ENCODE measurements around the gene SETDB1. TPM values are rescaled to one million over a fixed set of nuclear protein-coding genes. Genes with fewer than 3 reads are reported as not detected.

SETDB1 gene
- total and polyA plus RNA-seq, 2 of the 8 experiments (the other 6 are each of a cell fraction or from before 2014, with no cell fraction given), result 27.5 to 48.8 TPM

DNA sequence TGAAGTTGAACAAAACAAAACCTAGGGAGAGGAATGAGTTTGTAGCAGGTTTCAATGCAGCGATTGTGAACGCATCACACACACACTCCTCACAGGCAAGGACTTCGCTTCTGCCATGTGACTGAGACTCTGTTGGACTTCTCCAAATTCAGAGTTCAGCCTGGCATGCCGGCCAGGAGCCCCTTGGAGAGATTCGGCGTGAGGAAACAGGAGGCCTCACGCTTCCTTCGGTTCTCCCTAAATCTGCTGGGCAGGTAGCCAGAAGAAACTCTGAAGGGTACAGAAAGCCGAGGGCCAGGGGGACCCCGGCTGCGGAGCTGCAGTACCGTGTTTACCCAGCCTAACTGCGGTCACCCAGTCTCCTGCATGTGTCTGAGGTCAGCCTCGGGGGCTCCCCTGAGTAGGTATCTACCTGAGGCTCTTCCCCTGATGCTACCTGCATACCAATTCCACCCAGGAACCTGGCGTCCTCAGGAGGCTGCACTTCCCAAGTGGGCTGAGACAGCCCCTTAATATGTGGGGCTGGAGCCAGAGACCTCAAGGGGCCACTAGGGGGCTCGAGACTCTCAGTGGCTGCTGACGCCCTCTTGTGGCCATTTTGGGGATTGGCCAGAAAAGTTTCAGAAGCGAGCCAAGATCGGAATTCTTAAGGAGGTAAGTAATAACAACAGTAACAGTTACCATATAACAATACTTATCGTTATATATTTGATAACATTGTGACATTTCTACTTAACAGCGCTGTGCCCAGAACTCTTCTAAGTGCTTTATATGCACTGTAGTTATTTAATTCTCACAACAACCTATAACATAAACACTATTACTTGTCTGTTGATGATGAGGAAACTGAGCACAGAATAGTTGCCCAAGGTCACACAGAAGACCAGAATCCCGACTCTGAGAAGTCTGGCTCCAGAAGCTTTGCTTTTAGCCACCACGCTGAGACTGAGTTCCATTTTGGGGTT, 53.2 kb downstream of the SETDB1 start (continued):
- no peak for TF ChIP-seq FOSL1 (IDR thresholded peaks at IDR 0.05; ENCODE audit: insufficient read depth, low read depth, low read length)
- no peak for TF ChIP-seq EZH2 (IDR thresholded peaks at IDR 0.05; ENCODE audit: low read depth, low read length, severe bottlenecking)
- peak; percentile 73 for TF ChIP-seq JUND (IDR thresholded peaks at IDR 0.05; ENCODE audit: low read length)
- TF ChIP-seq POU5F1 (IDR thresholded peaks at IDR 0.05; ENCODE audit: low read depth, low read length), result no peak
- 0 out of 2 replicates have a peak, but pooled peaks have one; percentile 35 for TF ChIP-seq TBP (IDR thresholded peaks at IDR 0.05; ENCODE audit: low read depth, low read length)
- no peak for TF ChIP-seq RNF2 (IDR thresholded peaks at IDR 0.05; ENCODE audit: borderline replicate concordance, low read depth, low read length, missing control alignments, poor library complexity, severe bottlenecking)
- TF ChIP-seq CBX8 (IDR thresholded peaks at IDR 0.05; ENCODE audit: borderline replicate concordance, low read depth, low read length), result no peak
- no peak for TF ChIP-seq SP1 (IDR thresholded peaks at IDR 0.05; ENCODE audit: low read depth, low read length)
- TF ChIP-seq MAFK (IDR thresholded peaks at IDR 0.05; ENCODE audit: low read depth, low read length), result no peak
- TF ChIP-seq SP4 (IDR thresholded peaks at IDR 0.05; ENCODE audit: low read length), result 0 out of 2 replicates have a peak, but pooled peaks have one; percentile 67
- no peak for TF ChIP-seq BRCA1 (IDR thresholded peaks at IDR 0.05; ENCODE audit: low read depth, low read length)
- TF ChIP-seq HDAC6 (IDR thresholded peaks at IDR 0.05; ENCODE audit: low read depth, low read length), result no peak
- TF ChIP-seq JUN (IDR thresholded peaks at IDR 0.05; ENCODE audit: low read depth, low read length), result no peak
- TF ChIP-seq CBX5 (IDR thresholded peaks at IDR 0.05; ENCODE audit: low read depth, low read length), result no peak
- TF ChIP-seq CHD1 (IDR thresholded peaks at IDR 0.05; ENCODE audit: low read depth, low read length), result no peak
- peak; percentile 85 for TF ChIP-seq TAF7 (optimal IDR thresholded peaks at IDR 0.05; ENCODE audit: borderline replicate concordance, low read depth, low read length)
- TF ChIP-seq NRF1 (IDR thresholded peaks at IDR 0.05; ENCODE audit: low read depth, low read length), result no peak
- TF ChIP-seq RAD21 (IDR thresholded peaks at IDR 0.05 in 1 of 2, conservative IDR thresholded peaks at IDR 0.05 in 1 of 2; ENCODE audit: low read depth in 2 of 2, low read length in 2 of 2), result peak; percentile 71 to 85
- no peak for TF ChIP-seq ATF2 (IDR thresholded peaks at IDR 0.05; ENCODE audit: low read length)
- TF ChIP-seq CEBPB (IDR thresholded peaks at IDR 0.05; ENCODE audit: low read depth, low read length), result no peak
- TF ChIP-seq SP2 (IDR thresholded peaks at IDR 0.05; ENCODE audit: low read length), result 0 out of 2 replicates have a peak, but pooled peaks have one; percentile 5
- no peak for TF ChIP-seq TCF12 (IDR thresholded peaks at IDR 0.05; ENCODE audit: low read depth, low read length)

All from H1 (cell line).